Measurements from ENCODE around the gene CCDC32. TPM values are rescaled to one million over a fixed set of nuclear protein-coding genes. Genes with fewer than 3 reads are reported as not detected.

CCDC32 gene
- total and polyA plus RNA-seq, 2 of the 13 experiments (the other 11 are each of a cell fraction or from before 2014, with no cell fraction given), result 10.8 to 23.2 TPM

- TF ChIP-seq ZNF24 (IDR thresholded peaks at IDR 0.05) (no peak), ZHX1 (CRISPR knock-in tag; IDR thresholded peaks at IDR 0.05; ENCODE audit: low read depth) (peak; percentile 86), NCOR1 (IDR thresholded peaks at IDR 0.05; ENCODE audit: borderline replicate concordance, low read length) (no peak), ZNF550 (CRISPR knock-in tag; IDR thresholded peaks at IDR 0.05; ENCODE audit: borderline replicate concordance) (no peak), ZNF598 (CRISPR knock-in tag; IDR thresholded peaks at IDR 0.05; ENCODE audit: borderline replicate concordance) (no peak; the same call in 1 of the 2 replicates), FOXJ3 (CRISPR knock-in tag; IDR thresholded peaks at IDR 0.05; ENCODE audit: borderline replicate concordance) (peak; percentile 14; the same call in 1 of the 2 replicates), MLX (CRISPR knock-in tag; IDR thresholded peaks at IDR 0.05) (peak; percentile 27; the same call in 1 of the 2 replicates), ZFP1 (CRISPR knock-in tag; IDR thresholded peaks at IDR 0.05) (0 out of 2 replicates have a peak, but pooled peaks have one; percentile 35), ZNF577 (CRISPR knock-in tag; IDR thresholded peaks at IDR 0.05; ENCODE audit: borderline replicate concordance, low read depth) (no peak), HNRNPUL1 (IDR thresholded peaks at IDR 0.05; ENCODE audit: low read depth, low read length) (no peak), HNRNPLL (IDR thresholded peaks at IDR 0.05; ENCODE audit: low read depth, low read length, poor library complexity, severe bottlenecking) (peak; percentile 97), CEBPZ (IDR thresholded peaks at IDR 0.05; ENCODE audit: low read length) (no peak), CENPBD1 (CRISPR knock-in tag; IDR thresholded peaks at IDR 0.05; ENCODE audit: borderline replicate concordance, low read depth) (no peak; the same call in 1 of the 2 replicates), RARA (CRISPR knock-in tag; IDR thresholded peaks at IDR 0.05) (peak; percentile 98), IRX3 (CRISPR knock-in tag; IDR thresholded peaks at IDR 0.05; ENCODE audit: borderline replicate concordance, low read depth) (no peak; the same call in 1 of the 2 replicates), ZNF710 (CRISPR knock-in tag; IDR thresholded peaks at IDR 0.05; ENCODE audit: borderline replicate concordance) (peak; percentile 51; the same call in 1 of the 2 replicates), CCAR2 (optimal IDR thresholded peaks at IDR 0.05; ENCODE audit: low read depth, low read length) (no peak)
Measured at GRCh38 chr15:40511472-40512133, 53.2 kb downstream of the CCDC32 start (continued).
